ENCODE measurements around the gene OR14J1.
"Not testable (repeated sequence)": the region's sequence is repeated elsewhere in the genome, so short reads cannot be mapped to it uniquely, and the experiment has no call there.

The OR14J1 gene

GRCh38 chr6:29295623-29296022 lies 5.9 kb upstream of the OR14J1 start:
- H3K4me3 ChIP-seq (replicated peaks in 1 of 2; ENCODE audit: low read depth in 2 of 2, low read length in 2 of 2), result no peak overlapping the region
- TF ChIP-seq, protein P1, sequence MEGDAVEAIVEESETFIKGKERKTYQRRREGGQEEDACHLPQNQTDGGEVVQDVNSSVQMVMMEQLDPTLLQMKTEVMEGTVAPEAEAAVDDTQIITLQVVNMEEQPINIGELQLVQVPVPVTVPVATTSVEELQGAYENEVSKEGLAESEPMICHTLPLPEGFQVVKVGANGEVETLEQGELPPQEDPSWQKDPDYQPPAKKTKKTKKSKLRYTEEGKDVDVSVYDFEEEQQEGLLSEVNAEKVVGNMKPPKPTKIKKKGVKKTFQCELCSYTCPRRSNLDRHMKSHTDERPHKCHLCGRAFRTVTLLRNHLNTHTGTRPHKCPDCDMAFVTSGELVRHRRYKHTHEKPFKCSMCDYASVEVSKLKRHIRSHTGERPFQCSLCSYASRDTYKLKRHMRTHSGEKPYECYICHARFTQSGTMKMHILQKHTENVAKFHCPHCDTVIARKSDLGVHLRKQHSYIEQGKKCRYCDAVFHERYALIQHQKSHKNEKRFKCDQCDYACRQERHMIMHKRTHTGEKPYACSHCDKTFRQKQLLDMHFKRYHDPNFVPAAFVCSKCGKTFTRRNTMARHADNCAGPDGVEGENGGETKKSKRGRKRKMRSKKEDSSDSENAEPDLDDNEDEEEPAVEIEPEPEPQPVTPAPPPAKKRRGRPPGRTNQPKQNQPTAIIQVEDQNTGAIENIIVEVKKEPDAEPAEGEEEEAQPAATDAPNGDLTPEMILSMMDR (IDR thresholded peaks at IDR 0.05; ENCODE audit: low read depth, low read length), result no peak
- DNase-seq (ENCODE audit: low read depth in 2 of 2), result no peak

- no peak overlapping the region for H3K4me3 ChIP-seq (replicated peaks in 1 of 2; ENCODE audit: low read depth in 2 of 2, low read length in 2 of 2)
- no peak for DNase-seq (ENCODE audit: low read depth in 2 of 2)
- TF ChIP-seq, protein P1 (IDR thresholded peaks at IDR 0.05; ENCODE audit: low read depth, low read length), result no peak
Observed at GRCh38 chr6:29319931-29320330, 18.4 kb downstream of the OR14J1 start.

- not testable (repeated sequence) for H3K4me3 ChIP-seq (replicated peaks in 1 of 2; ENCODE audit: low read depth in 2 of 2, low read length in 2 of 2); DNase-seq (ENCODE audit: low read depth in 2 of 2)
Observed at GRCh38 chr6:29323332-29323731, 21.8 kb downstream of the OR14J1 start.

GRCh38 chr6:29325777-29326176 lies 24.3 kb downstream of the OR14J1 start:
- DNase-seq (ENCODE audit: low read depth in 2 of 2), result no peak
- H3K4me3 ChIP-seq (replicated peaks in 1 of 2; ENCODE audit: low read depth in 2 of 2, low read length in 2 of 2), result no peak overlapping the region
- TF ChIP-seq, protein P1 (IDR thresholded peaks at IDR 0.05; ENCODE audit: low read depth, low read length), result no peak

GRCh38 chr6:29332676-29333075 lies 31.2 kb downstream of the OR14J1 start:
- no peak for DNase-seq (ENCODE audit: low read depth in 2 of 2)
- TF ChIP-seq, protein P1 (IDR thresholded peaks at IDR 0.05; ENCODE audit: low read depth, low read length), result no peak
- no peak overlapping the region for H3K4me3 ChIP-seq (replicated peaks in 1 of 2; ENCODE audit: low read depth in 2 of 2, low read length in 2 of 2)

GRCh38 chr6:29336269-29336668 lies 34.8 kb downstream of the OR14J1 start:
- no peak for DNase-seq (ENCODE audit: low read depth in 2 of 2)
- H3K4me3 ChIP-seq (replicated peaks in 1 of 2; ENCODE audit: low read depth in 2 of 2, low read length in 2 of 2), result no peak overlapping the region
- TF ChIP-seq, protein P1 (IDR thresholded peaks at IDR 0.05; ENCODE audit: low read depth, low read length), result no peak

DNA sequence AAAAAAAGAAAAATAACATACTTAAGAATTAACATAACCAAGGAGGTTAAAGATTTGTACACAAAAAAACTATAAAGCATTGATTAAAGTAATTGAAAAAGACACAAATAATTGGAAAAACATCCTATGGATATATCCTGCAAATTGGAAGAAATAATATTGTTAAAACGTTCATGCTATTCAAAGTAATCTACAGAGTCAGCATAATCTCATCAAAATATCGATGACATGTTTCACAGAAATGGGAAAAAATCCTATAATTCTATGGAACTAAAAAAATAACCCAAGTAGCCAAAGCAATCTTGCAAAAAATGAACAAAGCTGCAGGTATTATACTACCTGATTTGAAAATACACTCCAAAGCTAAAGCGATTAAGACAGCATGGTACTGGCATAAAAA lies 43.9 kb downstream of the OR14J1 start:
- TF ChIP-seq, protein P1 (IDR thresholded peaks at IDR 0.05; ENCODE audit: low read depth, low read length), result no peak
- DNase-seq (ENCODE audit: low read depth in 2 of 2), result no peak
- no peak overlapping the region for H3K4me3 ChIP-seq (replicated peaks in 1 of 2; ENCODE audit: low read depth in 2 of 2, low read length in 2 of 2)

DNA sequence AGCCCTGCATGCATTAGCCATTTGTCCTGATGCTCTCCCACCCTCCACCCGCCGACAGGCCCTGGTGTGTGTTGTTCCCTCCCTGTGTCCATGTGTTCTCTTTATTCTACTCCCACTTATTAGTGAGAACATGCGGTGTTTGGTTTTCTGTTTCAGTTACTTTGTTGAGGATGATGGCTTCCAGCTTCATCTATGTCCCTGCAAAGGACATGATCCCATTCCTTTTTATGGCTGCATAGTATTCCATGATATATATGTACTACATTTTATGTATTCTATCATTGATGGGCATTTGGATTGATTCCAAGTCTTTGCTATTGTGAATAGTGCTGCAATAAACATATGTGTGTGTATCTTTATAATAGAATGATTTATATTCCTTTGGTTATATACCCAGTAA lies 47.8 kb downstream of the OR14J1 start:
- DNase-seq (ENCODE audit: low read depth in 2 of 2); H3K4me3 ChIP-seq (replicated peaks in 1 of 2; ENCODE audit: low read depth in 2 of 2, low read length in 2 of 2): not testable (repeated sequence)
